HEK293 (cell line): Measurements from ENCODE around the gene TUBE1.

Experiments used
- WT1 ChIP-seq: fragments of 450-650 bp; formaldehyde crosslinking; IDR thresholded peaks from 2 replicates; pipeline ENCODE4 v1.5.1; 2016; ENCODE audit warnings: missing biosample characterization, missing genetic modification characterization
- ZNF157 ChIP-seq: fragments of 450-650 bp; formaldehyde crosslinking; IDR thresholded peaks from 2 replicates; pipeline ENCODE4 v1.5.1; 2016; ENCODE audit warnings: missing biosample characterization, missing genetic modification characterization
- ZNF423 ChIP-seq: fragments of 450-650 bp; formaldehyde crosslinking; IDR thresholded peaks from 2 replicates; pipeline ENCODE4 v1.5.1; 2016; ENCODE audit warnings: missing biosample characterization, missing genetic modification characterization
- ZNF530 ChIP-seq: fragments of 450-650 bp; formaldehyde crosslinking; IDR thresholded peaks from 2 replicates; pipeline ENCODE4 v1.5.1; 2016; ENCODE audit warnings: low read depth, missing biosample characterization, missing genetic modification characterization
- ZNF677 ChIP-seq: fragments of 450-650 bp; IDR thresholded peaks from 2 replicates; pipeline ENCODE4 v1.5.0; 2018; ENCODE audit warnings: missing biosample characterization, mild to moderate bottlenecking, missing genetic modification characterization, moderate library complexity
- ZNF768 ChIP-seq: fragments of 450-650 bp; formaldehyde crosslinking; IDR thresholded peaks from 2 replicates; pipeline ENCODE4 v1.5.1; 2018; ENCODE audit warnings: missing biosample characterization, mild to moderate bottlenecking, missing genetic modification characterization
- ZNF785 ChIP-seq: fragments of 450-650 bp; formaldehyde crosslinking; IDR thresholded peaks from 2 replicates; pipeline ENCODE4 v1.5.1; 2016; ENCODE audit warnings: missing biosample characterization, missing genetic modification characterization
- TF ChIP-seq, protein P1 (sequence below): fragments of 450-650 bp; formaldehyde crosslinking; IDR thresholded peaks from 2 replicates; pipeline ENCODE4 v1.5.1; 2016; ENCODE audit warnings: missing biosample characterization, missing genetic modification characterization
- TF ChIP-seq, protein P2 (sequence below): fragments of 450-650 bp; formaldehyde crosslinking; IDR thresholded peaks from 2 replicates; pipeline ENCODE4 v1.5.1; 2016; ENCODE audit warnings: missing biosample characterization, missing genetic modification characterization
- TF ChIP-seq, protein P3 (sequence below): fragments of 450-650 bp; formaldehyde crosslinking; IDR thresholded peaks from 2 replicates; pipeline ENCODE4 v1.5.1; 2016; ENCODE audit warnings: missing biosample characterization, missing genetic modification characterization
- TF ChIP-seq, protein P4 (sequence below): fragments of 450-650 bp; formaldehyde crosslinking; IDR thresholded peaks from 2 replicates; pipeline ENCODE4 v1.5.1; 2016; ENCODE audit warnings: missing biosample characterization, missing genetic modification characterization, low read depth

DNA sequence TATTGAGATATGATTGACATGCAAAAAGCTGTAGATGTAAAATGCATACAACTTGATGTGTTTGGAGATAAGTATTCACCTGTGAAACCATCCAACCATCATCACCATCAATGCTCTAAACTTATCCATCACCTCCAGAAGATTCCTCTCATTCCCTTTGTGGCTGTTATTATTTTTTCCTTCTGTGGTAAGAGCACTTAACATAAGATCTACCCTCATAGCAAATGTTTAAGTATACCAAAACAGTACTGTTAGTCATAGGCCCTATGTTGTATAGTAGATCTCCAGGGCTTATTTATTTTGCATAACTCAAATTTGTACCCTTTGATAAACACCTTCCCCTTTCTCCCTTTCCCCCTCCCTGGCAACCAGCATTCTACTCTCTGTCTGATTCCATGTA is 64.5 kb downstream of the TUBE1 start:
- TF ChIP-seq, protein P1, sequence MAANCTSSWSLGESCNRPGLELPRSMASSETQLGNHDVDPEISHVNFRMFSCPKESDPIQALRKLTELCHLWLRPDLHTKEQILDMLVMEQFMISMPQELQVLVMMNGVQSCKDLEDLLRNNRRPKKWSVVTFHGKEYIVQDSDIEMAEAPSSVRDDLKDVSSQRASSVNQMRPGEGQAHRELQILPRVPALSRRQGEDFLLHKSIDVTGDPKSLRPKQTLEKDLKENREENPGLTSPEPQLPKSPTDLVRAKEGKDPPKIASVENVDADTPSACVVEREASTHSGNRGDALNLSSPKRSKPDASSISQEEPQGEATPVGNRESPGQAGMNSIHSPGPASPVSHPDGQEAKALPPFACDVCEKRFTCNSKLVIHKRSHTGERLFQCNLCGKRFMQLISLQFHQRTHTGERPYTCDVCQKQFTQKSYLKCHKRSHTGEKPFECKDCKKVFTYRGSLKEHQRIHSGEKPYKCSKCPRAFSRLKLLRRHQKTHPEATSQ (tag by site-specific recombination), result no peak
- TF ChIP-seq ZNF423 (no peak), WT1 (tag by site-specific recombination) (no peak), ZNF677 (tag by site-specific recombination) (no peak), ZNF157 (tag by site-specific recombination) (no peak), ZNF768 (tag by site-specific recombination) (no peak), ZNF530 (tag by site-specific recombination) (no peak), ZNF785 (no peak)
- TF ChIP-seq, protein P2, sequence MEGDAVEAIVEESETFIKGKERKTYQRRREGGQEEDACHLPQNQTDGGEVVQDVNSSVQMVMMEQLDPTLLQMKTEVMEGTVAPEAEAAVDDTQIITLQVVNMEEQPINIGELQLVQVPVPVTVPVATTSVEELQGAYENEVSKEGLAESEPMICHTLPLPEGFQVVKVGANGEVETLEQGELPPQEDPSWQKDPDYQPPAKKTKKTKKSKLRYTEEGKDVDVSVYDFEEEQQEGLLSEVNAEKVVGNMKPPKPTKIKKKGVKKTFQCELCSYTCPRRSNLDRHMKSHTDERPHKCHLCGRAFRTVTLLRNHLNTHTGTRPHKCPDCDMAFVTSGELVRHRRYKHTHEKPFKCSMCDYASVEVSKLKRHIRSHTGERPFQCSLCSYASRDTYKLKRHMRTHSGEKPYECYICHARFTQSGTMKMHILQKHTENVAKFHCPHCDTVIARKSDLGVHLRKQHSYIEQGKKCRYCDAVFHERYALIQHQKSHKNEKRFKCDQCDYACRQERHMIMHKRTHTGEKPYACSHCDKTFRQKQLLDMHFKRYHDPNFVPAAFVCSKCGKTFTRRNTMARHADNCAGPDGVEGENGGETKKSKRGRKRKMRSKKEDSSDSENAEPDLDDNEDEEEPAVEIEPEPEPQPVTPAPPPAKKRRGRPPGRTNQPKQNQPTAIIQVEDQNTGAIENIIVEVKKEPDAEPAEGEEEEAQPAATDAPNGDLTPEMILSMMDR (tag by site-specific recombination), result no peak
- TF ChIP-seq, protein P3, sequence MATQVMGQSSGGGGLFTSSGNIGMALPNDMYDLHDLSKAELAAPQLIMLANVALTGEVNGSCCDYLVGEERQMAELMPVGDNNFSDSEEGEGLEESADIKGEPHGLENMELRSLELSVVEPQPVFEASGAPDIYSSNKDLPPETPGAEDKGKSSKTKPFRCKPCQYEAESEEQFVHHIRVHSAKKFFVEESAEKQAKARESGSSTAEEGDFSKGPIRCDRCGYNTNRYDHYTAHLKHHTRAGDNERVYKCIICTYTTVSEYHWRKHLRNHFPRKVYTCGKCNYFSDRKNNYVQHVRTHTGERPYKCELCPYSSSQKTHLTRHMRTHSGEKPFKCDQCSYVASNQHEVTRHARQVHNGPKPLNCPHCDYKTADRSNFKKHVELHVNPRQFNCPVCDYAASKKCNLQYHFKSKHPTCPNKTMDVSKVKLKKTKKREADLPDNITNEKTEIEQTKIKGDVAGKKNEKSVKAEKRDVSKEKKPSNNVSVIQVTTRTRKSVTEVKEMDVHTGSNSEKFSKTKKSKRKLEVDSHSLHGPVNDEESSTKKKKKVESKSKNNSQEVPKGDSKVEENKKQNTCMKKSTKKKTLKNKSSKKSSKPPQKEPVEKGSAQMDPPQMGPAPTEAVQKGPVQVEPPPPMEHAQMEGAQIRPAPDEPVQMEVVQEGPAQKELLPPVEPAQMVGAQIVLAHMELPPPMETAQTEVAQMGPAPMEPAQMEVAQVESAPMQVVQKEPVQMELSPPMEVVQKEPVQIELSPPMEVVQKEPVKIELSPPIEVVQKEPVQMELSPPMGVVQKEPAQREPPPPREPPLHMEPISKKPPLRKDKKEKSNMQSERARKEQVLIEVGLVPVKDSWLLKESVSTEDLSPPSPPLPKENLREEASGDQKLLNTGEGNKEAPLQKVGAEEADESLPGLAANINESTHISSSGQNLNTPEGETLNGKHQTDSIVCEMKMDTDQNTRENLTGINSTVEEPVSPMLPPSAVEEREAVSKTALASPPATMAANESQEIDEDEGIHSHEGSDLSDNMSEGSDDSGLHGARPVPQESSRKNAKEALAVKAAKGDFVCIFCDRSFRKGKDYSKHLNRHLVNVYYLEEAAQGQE (tag by site-specific recombination), result no peak
- TF ChIP-seq, protein P4, sequence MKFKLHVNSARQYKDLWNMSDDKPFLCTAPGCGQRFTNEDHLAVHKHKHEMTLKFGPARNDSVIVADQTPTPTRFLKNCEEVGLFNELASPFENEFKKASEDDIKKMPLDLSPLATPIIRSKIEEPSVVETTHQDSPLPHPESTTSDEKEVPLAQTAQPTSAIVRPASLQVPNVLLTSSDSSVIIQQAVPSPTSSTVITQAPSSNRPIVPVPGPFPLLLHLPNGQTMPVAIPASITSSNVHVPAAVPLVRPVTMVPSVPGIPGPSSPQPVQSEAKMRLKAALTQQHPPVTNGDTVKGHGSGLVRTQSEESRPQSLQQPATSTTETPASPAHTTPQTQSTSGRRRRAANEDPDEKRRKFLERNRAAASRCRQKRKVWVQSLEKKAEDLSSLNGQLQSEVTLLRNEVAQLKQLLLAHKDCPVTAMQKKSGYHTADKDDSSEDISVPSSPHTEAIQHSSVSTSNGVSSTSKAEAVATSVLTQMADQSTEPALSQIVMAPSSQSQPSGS (tag by site-specific recombination), result no peak
